HL-60/S4 treated with phorbol 12-myristate 13-acetate at 8.2 ng/mL for 4 days and 3 days (cell line): ENCODE data around the gene DNAJC5.
"Not testable (repeated sequence)": the region's sequence is repeated elsewhere in the genome, so short reads cannot be mapped to it uniquely, and the experiment has no call there.

Experiments used
- in situ Hi-C: fragments of 300-500 bp; cut with MboI; formaldehyde crosslinking; loops from 2 replicates; pipeline ENCODE4 v1.15.0; 2022; ENCODE audit warnings: low sequenced_read_pairs

DNAJC5 gene

GRCh38 chr20:63903796-63904561 lies 9.1 kb downstream of the DNAJC5 start:
- in situ Hi-C loops = no loop called here

- in situ Hi-C loops = no loop called here
Observed at GRCh38 chr20:63908008-63908682, 13.2 kb downstream of the DNAJC5 start.

DNA sequence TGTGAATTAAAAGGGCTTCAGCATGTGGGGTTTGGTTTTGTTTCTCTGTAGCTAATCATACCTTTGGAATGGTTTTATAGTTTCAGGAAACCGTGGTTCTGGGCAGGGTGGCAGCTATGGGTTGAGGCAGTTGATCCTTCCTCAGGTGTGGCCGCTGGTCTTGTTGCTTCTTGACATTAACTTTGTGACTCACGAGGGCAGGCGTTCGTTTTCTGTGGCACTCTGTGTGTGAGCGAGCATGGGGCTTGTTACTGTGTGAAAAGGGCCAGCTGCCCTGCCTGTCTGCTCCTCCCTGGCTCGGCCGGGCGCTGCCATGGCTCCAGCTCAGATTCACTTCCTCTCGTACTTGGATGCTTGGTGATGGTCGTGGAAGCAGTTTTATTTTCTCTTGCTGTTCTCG lies 16.2 kb downstream of the DNAJC5 start:
- in situ Hi-C loops = no loop called here

GRCh38 chr20:63913768-63914167 lies 18.8 kb downstream of the DNAJC5 start:
- in situ Hi-C loops = no loop called here

- in situ Hi-C loops = no loop called here
Observed at GRCh38 chr20:63915471-63915870, 20.5 kb downstream of the DNAJC5 start.

DNA sequence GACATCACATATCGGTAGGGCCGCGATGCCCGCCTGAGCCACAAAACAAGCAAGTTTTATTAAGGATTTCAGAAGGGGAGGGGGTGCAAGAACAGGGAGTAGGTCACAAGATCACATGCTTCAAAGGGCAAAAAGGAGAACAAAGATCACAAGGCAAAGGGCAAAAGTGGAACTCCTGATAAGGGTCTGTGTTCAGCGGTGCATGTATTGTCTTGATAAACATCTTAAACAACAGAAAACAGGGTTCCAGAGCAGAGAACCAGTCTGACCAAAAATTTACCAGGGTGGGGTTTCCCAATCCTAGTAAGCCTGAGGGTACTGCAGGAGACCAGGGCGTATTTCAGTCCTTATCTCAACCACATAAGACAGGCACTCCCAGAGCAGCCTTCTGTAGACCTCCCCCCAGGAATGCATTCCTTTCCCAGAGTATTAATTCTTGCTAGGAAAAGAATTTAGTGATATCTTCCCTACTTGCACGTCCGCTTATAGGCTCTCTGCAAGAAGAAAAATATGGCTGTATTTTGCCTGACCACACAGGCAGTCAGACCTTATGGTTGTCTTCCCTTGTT lies 21.5 kb downstream of the DNAJC5 start:
- in situ Hi-C loops = not testable (repeated sequence)

DNA sequence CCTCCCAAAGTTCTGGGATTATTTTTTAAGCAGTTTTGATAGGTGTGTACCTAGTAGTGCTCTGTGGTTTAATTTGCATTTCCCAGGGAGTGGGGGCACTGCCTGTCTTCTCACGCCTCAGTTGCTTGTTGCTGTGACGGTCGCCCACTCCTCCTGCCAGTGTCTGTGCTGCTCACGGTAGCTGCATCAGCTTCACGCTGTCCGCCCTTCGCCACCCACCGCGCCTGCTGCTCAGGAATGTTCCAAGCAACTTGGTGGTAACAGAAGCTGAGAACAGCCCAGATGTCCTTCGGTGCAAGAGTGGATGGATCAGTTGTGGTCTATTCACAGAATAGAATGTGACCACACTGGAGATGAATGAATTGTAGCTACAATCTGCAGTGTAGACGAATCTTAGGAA lies 22.9 kb downstream of the DNAJC5 start:
- in situ Hi-C loops = no loop called here

DNA sequence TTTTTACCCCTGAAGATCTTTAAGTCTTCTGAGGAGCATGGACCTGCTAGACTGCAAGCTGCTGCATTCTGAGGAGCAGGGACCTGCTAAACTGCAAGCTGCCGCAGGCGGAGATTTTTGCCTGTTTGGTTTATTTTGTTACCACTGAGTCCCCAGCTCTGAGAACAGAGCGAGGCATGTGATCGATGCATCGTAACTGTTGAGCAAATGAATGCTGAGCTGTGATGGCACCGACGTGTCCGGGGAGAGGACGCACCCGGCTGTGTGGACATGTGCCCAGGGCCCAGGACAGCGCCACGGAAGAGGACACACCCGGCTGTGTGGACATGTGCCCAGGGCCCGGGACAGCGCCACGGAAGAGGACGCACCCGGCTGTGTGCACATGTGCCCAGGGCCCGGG lies 24.2 kb downstream of the DNAJC5 start:
- in situ Hi-C loops = no loop called here

DNA sequence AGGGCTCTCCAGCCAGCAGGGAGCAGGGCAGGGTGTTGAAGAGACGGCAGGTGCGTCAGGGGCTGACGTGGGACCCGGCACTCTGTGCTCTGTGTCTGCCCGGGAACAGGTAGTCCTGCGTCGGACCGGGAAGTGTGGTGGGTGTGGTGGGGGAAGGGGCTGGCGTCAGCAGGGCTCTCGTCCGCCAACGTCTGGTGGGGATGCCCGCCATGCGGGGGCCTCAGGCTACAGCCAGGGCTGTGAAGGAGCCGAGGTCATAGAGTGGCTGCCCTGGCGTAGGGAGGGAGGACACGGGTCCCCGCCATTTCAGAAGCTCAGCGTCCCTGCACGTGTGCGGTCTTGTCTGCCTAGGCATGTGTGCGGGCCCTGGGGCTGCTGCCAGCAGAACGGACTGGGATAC lies 25.3 kb downstream of the DNAJC5 start:
- in situ Hi-C loops = no loop called here

GRCh38 chr20:63923651-63924050 lies 28.7 kb downstream of the DNAJC5 start:
- in situ Hi-C loops = no loop called here

GRCh38 chr20:63924241-63924640 lies 29.3 kb downstream of the DNAJC5 start:
- in situ Hi-C loops = no loop called here

DNA sequence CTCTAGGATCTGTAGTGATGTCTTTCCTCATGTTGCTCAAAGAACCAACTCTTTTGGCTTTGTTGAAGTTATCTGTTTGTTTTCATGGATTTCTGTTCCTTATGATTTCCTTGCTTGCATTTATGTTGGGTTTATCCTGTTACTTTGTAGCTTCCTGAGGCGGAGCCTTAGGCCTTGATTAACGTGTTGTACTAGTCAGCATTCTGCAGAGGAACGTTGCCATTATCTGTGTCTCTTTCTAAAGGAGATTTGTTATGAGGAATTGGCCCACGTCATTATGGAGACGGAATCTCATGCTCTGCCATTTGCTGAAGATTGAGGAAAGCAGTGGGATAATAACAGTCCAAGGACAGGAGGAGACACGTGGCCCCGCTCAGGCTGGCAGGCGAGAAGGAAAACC lies 31.4 kb downstream of the DNAJC5 start:
- in situ Hi-C loops = no loop called here

DNA sequence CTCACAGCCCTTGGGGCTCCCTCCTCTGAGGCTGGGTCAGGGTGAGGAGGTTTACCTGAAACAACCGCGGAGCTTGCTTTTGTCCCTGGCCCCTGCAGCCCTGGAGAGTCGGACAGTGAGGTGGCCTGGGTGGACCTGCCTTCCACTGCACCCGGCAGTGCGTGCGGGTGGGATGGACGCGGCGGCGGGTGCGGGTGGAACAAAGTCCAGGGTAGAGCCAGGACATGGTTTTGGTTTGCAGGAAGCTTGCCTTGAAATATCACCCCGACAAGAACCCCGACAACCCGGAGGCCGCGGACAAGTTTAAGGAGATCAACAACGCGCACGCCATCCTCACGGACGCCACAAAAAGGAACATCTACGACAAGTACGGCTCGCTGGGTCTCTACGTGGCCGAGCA lies 34.1 kb downstream of the DNAJC5 start:
- in situ Hi-C loops = no loop called here

DNA sequence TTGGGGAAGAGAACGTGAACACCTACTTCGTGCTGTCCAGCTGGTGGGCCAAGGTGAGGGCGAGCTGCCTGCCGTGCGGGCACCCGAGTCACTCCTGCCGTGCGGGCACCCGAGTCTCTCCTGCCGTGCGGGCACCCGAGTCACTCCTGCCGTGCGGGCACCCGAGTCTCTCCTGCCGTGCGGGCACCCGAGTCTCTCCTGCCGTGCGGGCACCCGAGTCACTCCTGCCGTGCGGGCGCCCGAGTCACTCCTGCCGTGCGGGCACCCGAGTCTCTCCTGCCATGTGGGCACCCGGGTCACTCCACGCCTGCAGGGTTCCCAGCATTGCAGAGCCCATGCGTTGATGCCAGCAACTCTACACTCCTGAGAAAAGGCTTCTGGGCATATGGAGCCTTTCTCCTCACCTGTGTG lies 34.6 kb downstream of the DNAJC5 start:
- in situ Hi-C loops = not testable (repeated sequence)

- in situ Hi-C loops = no loop called here
Observed at GRCh38 chr20:63930971-63931553, 36.1 kb downstream of the DNAJC5 start.

- in situ Hi-C loops = no loop called here
Observed at GRCh38 chr20:63931735-63932134, 36.8 kb downstream of the DNAJC5 start.

DNA sequence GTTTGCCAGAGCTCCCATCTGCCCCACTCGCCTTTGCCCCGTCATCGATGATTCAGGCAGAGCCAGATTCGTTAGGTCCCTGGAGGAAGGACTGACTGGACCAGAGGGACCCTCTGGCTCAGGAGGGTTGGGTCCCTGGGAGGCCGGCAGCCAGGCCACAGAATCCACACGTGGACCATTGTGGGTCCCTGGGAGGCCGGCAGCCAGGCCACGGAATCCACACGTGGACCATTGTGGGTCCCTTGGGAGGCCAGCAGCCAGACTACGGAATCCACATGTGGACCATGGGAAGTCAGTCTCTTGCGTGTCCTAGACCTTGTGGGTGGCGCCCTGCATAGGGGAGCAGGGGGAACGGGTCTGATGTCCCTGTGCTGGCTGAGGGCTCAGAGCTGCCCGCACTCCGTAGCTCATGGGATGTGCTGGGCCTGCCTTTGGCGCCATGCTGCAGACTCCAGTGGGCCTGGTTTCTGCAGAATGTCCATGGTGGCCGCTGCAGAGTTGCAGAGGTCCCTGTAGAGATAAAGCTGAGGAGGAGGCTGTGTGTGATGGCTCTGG lies 37.8 kb downstream of the DNAJC5 start:
- in situ Hi-C loops = no loop called here

- in situ Hi-C loops = no loop called here
Observed at GRCh38 chr20:63933646-63934045, 38.7 kb downstream of the DNAJC5 start.

DNA sequence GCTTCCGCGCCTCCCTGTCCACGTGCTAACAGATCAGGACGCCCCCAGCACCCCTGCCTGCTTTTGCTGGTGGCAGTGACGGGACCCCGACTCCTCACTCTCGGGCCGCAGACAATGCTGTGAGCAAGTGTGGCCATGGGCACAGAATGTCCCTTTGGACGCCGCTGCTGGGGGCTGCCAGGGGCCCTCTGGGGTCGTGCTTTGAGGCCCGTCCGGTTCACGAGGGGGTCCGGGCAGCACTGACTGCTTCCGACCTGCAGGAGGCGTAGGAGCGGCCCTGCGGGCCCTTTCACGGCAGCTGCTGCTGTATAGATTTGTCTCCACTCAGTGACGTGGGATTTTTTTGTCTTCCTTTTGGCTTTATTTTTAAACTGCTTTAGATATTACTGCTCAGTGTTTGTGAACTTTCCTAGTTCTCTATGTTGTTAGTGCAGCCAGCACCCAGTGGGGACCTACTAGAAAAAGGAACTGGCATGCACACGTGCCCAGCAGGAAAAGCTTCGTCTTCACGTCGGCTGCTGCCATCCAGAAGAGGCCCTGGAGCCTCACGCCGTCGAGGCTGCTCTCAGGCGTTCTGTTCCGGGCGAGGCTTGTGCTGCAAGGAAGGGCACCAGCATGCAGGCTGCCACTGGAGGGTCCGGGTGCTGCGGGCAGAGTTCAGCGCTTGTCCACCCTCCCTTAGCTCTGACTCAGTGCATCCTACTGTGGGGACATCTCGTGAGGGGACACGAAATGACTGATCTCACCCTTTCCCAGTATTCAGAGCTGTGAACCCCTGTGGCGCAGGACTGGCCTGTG lies 39.5 kb downstream of the DNAJC5 start:
- in situ Hi-C loops = no loop called here

- in situ Hi-C loops = no loop called here
Observed at GRCh38 chr20:63935447-63935846, 40.5 kb downstream of the DNAJC5 start.

DNA sequence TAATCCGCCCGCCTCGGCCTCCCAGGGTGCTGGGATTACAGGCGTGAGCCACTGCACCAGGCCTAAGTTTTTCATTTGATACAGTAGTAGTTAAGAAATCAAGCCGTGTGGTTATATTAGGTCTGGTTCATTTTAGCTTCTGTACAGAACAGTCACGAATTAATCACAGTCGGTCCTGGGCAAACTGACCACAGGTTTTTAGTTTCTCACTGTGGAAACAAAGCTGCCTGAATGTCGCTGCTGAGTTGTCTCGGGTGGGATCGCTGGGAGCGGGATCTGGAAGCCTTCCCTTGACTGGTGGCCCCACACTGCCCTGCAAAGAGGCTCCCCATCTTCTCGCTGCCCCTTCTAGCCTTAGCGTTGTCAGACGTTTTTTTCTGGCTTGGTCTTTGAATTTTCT lies 42.7 kb downstream of the DNAJC5 start:
- in situ Hi-C loops = no loop called here
